Panc1 (cell line): Measurements from ENCODE around the gene ISOC2. TPM values are rescaled to one million over a fixed set of nuclear protein-coding genes. Genes with fewer than 3 reads are reported as not detected.
A peak's percentile ranks its signal among the peaks of the same experiment; 100 is the strongest.

Experiments
- ATAC-seq: fragments of 200-7000 bp; cut with Tn5 transposase; 2 replicates; pipeline ENCODE4 v1.9.1; 2020; ENCODE audit warnings: mild to moderate bottlenecking, moderate library complexity
- BruUV-seq: library from RNA; stranded (reverse); fragments of 400-500 nt; replicated peaks from 2 replicates; lab custom pipeline; 2021; lab: Mats Ljungman, UMichigan
- CTCF ChIA-PET: fragments of 300-600 bp; sonication (Branson Sonifier 250); formaldehyde crosslinking; loops from one replicate; lab custom pipeline; 2022; ENCODE audit warnings: antibody characterized with exemption; lab: Charles Lee
- POLR2A ChIA-PET: fragments of 300-600 bp; sonication (Branson Sonifier 250); formaldehyde crosslinking; loops from one replicate; lab custom pipeline; 2022; ENCODE audit warnings: antibody characterized with exemption; lab: Charles Lee
- DNase-seq: peaks from one replicate; pipeline ENCODE4 v3.0.0-alpha.2; 2010; ENCODE audit warnings: low read depth, low spot score
- H3K27ac ChIP-seq: 2 replicates; pipeline ENCODE4 v1.5.1; 2011; ENCODE audit warnings: mild to moderate bottlenecking, low read length, inconsistent platforms
- H3K27me3 ChIP-seq: fragments of 200-500 bp; sonication (Bioruptor generic); 2 replicates; pipeline ENCODE4 v1.6.0; 2014; ENCODE audit warnings: low read length, inconsistent platforms; ENCODE audit not compliant: control insufficient read depth, insufficient read depth
- H3K36me3 ChIP-seq: fragments of 200-500 bp; sonication (Bioruptor generic); 2 replicates; pipeline ENCODE4 v1.5.1; 2014; ENCODE audit warnings: inconsistent platforms, mild to moderate bottlenecking, low read length, moderate library complexity; ENCODE audit not compliant: control insufficient read depth, insufficient read depth
- H3K4me1 ChIP-seq: 2 replicates; pipeline ENCODE4 v1.5.1; 2011; ENCODE audit warnings: inconsistent platforms, mild to moderate bottlenecking, low read length, moderate library complexity; ENCODE audit not compliant: control insufficient read depth, insufficient read depth
- H3K4me3 ChIP-seq, 2 experiments: 2 replicates each; pipeline ENCODE4 v1.5.1; 2011 to 2012; ENCODE audit warnings: low read depth in 2 of 2, low read length in 2 of 2, mild to moderate bottlenecking in 2 of 2, inconsistent platforms in 1 of 2, moderate library complexity in 1 of 2
- H3K9me3 ChIP-seq: fragments of 200-500 bp; sonication (Bioruptor generic); 2 replicates; pipeline ENCODE4 v1.5.1; 2014; ENCODE audit warnings: low read depth, mild to moderate bottlenecking, inconsistent platforms, low read length, moderate library complexity; ENCODE audit not compliant: control insufficient read depth, insufficient read depth
- CTCF ChIP-seq: fragments of 450-650 bp; IDR thresholded peaks from 2 replicates; pipeline ENCODE4 v1.5.1; 2017; ENCODE audit warnings: mild to moderate bottlenecking
- POLR2AphosphoS5 ChIP-seq: IDR thresholded peaks from 2 replicates; pipeline ENCODE4 v1.6.1; 2012; ENCODE audit warnings: mild to moderate bottlenecking, low read depth, low read length, moderate library complexity
- REST ChIP-seq, 2 experiments: IDR thresholded peaks; 2 replicates each; pipeline ENCODE4 v1.6.1; 2011 to 2012; ENCODE audit warnings: low read depth in 2 of 2, control low read depth in 1 of 2, low read length in 1 of 2, mild to moderate bottlenecking in 1 of 2, moderate library complexity in 1 of 2; ENCODE audit not compliant: insufficient read depth in 1 of 2
- SIN3A ChIP-seq: IDR thresholded peaks from 2 replicates; pipeline ENCODE4 v1.6.1; 2012; ENCODE audit warnings: low read depth, mild to moderate bottlenecking, low read length, moderate library complexity, borderline replicate concordance; ENCODE audit not compliant: insufficient read depth
- TCF7L2 ChIP-seq: IDR thresholded peaks from 2 replicates; pipeline ENCODE4 v1.6.1; 2011; ENCODE audit warnings: mild to moderate bottlenecking, low read depth, low read length, inconsistent platforms
- in situ Hi-C: cut with HindIII; loops from 2 replicates; pipeline ENCODE4 v1.10.0; 2016; ENCODE audit warnings: low sequenced_read_pairs, low pct_unique_long_range_greater_than_20kb
- intact Hi-C: fragments of 100-400 bp; cut with micrococcal nuclease; formaldehyde crosslinking; loops from one replicate; pipeline ENCODE4 v1.10.0; 2022; ENCODE audit not compliant: unreplicated experiment
- total RNA-seq: library from RNA; stranded (reverse); gene quantifications from one replicate; pipeline ENCODE4 v1.2.1, GENCODE V29; 2021; ENCODE audit not compliant: unreplicated experiment

Gene ISOC2
- total RNA-seq, 1 experiment from 2014 or later = 150 TPM

- Histone ChIP-seq H3K36me3 (no peaks in the 10 kb centered on the region), H3K9me3 (no peaks in the 10 kb centered on the region), H3K4me3 (no peak overlapping the region), H3K4me1 (peaks cover 5% of the 10 kb centered on the region; the same call in 1 of the 2 replicates), H3K27me3 (peaks cover 9% of the 10 kb centered on the region), H3K27ac (no peak overlapping the region)
- ChIA-PET CTCF (interaction anchor here (0.5 kb wide), 1 partner anchor 29 kb away, joined by 3 read pairs; no protein-coding TSS in a partner anchor), POLR2A (interaction anchor here (0.5 to 0.7 kb wide), 2 partner anchors 85 to 270 kb away, joined by 3 to 5 read pairs; no protein-coding TSS in a partner anchor)
- intact Hi-C loops (no loop called here), in situ Hi-C loops (no loop called here)
- DNase-seq (no peak), ATAC-seq (peak; percentile 81)
- TF ChIP-seq CTCF = no peak
- no peak for TF ChIP-seq POLR2AphosphoS5
- TF ChIP-seq REST (IDR thresholded peaks at IDR 0.05; ENCODE audit: insufficient read depth in 1 of 2, low read depth in 2 of 2, low read length in 1 of 2) = peak; percentile 99 to 100
- no peak for TF ChIP-seq TCF7L2
- no peak for TF ChIP-seq SIN3A
- no TSS peak for BruUV-seq
Observed at GRCh38 chr19:55437410-55437809, 24.0 kb downstream of the ISOC2 start.

GRCh38 chr19:55436847-55437246 lies 24.6 kb downstream of the ISOC2 start:
- Histone ChIP-seq H3K9me3 (no peaks in the 10 kb centered on the region), H3K36me3 (no peaks in the 10 kb centered on the region), H3K4me1 (peaks cover 4% of the 10 kb centered on the region; the same call in 1 of the 2 replicates), H3K27me3 (peaks cover 9% of the 10 kb centered on the region), H3K4me3 (no peak overlapping the region), H3K27ac (no peak overlapping the region)
- intact Hi-C loops = no loop called here
- ChIA-PET POLR2A (interaction anchor here (0.5 to 0.7 kb wide), 2 partner anchors 86 to 269 kb away, joined by 3 to 5 read pairs; no protein-coding TSS in a partner anchor), CTCF (interaction anchor here (0.5 to 0.6 kb wide), 2 partner anchors 30 to 464 kb away, joined by 3 read pairs; no protein-coding TSS in a partner anchor)
- in situ Hi-C loops = no loop called here
- no TSS peak for BruUV-seq
- ATAC-seq (no peak), DNase-seq (no peak)
- TF ChIP-seq TCF7L2 (no peak), SIN3A (no peak), REST (IDR thresholded peaks at IDR 0.05; ENCODE audit: insufficient read depth in 1 of 2, low read depth in 2 of 2, low read length in 1 of 2) (no peak), CTCF (no peak), POLR2AphosphoS5 (no peak)
